ENCODE measurements around the gene KIAA0753.

- TF ChIP-seq CTCF (IDR thresholded peaks at IDR 0.05; ENCODE audit: low read length) (no peak), EZH2 (optimal IDR thresholded peaks at IDR 0.05; ENCODE audit: low read depth, low read length) (no peak)
These were observed 10.1 kb downstream of the KIAA0753 start for GRCh38 chr17:6630390-6630789.

All from MM.1S (cell line).